Colon (tissue), 2 donors: ENCODE results near the gene TMEM175.
A peak's percentile ranks its signal among the peaks of the same experiment; 100 is the strongest.

ENCODE experiments used
- FAIRE-seq: peaks from 2 replicates; lab custom pipeline; 2012; peaks lifted over from hg19 to GRCh38; lab: Jason Lieb, UNC
- donor health status: control.
- donor health status: control.

Gene TMEM175

DNA sequence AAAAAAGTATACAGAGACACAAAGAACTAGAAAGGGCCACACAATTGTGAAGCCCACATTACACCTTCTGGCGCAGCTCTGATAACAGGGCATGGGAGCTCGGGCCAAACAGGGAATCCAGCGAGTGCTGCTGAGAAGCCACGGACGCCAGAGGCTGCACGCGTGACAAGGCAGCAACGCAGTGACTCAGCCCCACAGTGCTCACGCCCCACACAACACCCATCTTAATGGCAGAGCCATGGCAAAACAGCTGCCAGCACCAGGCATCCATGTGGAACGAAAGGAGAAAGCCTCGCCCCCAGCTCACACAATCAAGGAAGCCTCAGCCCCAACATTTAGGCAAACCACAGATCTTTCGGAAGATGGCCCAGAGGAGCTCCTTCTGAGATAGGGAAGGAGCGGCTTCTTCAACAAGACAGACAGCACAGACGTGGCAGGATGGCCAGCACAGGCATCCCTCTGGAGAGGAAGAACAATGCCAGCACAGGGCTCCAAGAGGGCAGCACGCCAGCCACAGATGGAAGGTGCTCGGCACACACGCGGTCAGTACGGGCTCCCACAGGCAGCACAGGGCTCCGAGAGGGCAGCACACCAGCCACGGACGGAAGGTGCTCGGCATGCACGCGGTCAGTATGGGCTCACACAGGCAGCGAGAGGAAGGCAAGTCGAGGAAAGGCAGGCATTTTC, 33.2 kb upstream of the TMEM175 start:
- FAIRE-seq, result no peak

DNA sequence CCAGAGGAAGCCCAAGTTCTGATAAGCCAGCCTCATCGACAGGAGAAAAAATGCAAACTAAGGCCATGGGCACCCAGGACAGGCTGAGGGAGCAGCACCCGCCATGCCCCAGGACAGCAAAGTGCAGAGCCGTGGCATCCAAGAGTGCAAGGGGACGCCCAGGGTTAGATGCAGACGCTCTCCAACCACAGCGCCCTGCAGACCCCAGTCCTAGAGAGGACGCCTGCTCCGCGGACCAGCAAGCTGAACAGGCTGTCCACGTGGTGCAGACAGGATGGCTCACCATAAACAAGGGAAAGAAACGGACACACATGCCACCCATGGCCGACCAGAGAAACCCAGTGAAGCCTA, 32.7 kb upstream of the TMEM175 start:
- FAIRE-seq, result no peak

DNA sequence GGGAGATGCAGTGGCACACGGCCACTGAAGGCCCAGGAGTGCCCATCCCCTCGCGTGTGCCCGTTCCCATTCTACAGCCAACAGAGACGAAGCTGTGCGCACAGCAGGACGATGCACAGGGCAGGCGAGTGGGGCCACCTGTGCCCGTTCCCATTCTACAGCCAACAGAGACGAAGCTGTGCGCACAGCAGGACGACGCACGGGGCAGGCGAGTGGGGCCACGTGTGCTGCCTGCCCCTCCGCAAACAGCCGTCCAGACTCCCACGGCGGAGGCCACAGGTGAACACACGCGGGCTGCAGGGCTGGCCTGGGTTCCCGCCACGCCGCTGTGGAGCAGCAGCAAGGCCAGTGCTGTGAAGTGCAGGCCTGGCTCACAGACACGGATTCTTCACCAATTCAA, 32.2 kb upstream of the TMEM175 start:
- no peak for FAIRE-seq

DNA sequence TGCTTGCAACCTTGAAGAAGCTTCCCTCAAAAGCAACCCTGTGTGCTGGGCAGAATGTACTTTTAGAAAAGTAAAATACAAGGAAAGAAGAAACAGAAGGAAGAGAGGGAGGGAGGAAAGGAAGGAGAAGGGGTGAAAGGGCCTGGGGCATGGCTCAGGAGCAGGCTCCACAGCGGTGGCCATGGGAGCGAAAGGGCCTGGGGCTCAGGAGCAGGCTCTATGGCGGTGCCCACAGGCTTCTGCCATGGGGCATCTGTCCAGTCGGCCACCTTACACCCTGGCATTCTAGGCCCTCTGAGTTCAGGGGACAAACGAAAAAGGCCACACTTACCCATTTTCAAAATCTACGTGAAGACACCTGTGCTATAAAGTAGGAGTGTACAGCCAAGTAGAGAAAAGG, 31.5 kb upstream of the TMEM175 start:
- no peak for FAIRE-seq

DNA sequence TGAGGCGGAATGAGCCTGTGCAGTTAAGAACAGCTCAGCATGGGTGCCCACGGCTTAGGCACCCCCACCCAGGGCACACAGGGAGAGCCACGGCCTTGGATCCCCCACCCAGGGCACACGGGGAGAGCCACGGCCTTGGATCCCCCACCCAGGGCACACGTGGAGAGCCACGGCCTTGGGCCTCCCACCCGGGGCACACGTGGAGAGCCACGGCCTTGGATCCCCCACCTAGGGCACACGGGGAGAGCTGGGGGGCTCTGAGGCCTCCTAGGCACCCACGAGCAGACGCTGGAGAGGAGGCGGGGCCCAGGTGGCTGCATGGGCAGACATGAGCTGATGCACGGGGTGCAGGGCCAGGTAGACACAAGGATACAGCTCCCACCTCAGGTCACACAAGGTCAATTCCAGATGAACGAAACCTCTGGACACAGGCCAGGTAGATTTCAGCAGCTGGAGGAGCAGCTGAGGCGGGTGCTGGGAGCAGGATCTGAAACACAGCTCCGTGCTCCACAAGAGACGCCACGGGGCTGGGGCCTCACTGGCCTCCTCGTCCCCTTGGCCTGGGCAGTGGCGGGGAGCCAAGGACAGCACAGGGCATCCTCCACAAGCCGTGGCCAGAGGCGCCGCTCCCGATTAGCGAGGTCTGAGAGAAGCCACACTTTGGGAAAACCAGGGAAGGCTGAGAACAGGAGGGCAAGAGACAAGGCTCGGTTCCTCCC, 30.9 kb upstream of the TMEM175 start:
- FAIRE-seq, result no peak

DNA sequence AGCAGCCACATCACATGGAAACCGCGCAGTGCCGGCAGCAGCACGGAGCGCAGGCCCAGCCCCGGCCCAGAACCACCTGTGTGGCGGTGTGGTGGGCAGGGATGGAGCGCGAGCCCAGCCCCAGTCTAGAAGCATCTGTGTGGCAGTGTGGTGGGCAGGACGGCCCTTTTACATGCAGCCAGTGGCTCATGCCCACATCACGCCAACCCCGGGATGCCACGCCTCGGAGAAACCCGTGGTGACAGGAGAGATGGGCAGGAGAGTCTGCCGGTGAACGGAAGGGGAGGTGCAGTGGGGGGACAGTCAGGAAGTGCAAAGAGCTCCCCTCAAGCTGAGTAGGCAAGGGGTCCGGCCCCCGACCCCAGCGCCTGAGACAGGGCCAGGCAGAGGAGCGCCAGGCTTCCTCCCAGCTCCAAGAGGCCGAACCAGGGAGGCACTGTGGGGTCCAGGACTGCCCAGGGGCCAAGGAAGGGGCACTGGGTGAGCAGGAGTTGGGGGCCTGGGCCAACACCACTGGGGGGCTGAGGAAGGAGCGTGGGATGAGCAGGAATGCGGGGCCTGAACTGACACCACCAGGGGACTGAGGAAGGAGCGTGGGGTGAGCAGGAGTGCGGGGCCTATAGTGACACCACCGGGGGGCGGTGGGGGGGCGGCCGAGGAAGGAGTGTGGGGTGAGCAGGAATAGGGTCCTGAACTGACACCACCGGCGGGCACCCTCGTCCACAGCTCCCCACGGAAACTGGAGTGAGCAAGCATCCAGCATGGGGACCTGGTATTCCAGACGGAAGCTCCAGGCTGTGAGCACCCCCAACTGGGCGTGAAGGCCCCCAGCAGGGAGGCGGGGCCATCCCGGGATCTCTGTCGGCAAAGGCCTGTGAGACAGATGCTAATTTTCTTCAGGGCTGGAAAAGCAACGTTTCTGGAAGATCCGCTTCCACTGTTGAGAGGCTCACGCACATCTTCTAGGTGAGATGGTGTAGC, 28.9 kb upstream of the TMEM175 start:
- no peak for FAIRE-seq

DNA sequence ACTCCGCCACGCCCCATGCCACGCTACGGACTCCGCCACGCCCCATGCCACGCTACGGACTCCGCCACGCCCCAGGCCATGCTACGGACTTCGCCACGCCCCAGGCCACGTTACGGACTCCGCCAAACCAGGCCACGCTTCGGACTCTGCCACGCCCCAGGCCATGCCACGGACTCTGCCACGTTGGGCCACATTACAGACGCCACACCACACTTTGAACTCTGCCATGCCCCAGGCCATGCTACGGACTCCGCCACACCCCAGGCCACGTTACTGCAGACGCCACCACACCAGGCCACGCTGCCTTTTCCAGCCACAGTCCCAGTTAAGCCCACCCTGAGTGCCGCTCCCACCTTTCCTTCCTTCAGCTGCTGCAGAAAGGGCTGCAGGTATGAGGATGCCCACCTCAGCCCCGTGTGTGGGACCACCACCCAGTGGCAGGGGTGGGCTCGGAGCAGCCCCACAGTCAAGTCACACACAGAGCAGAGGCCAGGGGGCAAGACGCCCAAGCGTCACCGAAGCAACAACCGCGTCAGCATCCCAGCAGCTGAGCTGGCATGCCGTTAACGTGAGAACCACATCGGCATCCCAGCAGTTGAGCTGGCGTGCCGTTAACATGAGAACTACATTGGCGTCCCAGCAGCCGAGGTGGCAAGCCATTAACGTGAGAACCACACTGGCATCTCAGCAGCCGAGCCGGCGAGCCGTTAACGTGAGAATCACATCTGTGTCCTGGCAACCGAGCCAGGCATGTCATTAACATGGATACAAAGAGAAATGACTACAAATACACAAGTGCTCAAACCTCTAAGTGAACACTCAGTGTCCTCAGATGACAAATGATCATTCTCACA, 26.5 kb upstream of the TMEM175 start:
- FAIRE-seq, result no peak

DNA sequence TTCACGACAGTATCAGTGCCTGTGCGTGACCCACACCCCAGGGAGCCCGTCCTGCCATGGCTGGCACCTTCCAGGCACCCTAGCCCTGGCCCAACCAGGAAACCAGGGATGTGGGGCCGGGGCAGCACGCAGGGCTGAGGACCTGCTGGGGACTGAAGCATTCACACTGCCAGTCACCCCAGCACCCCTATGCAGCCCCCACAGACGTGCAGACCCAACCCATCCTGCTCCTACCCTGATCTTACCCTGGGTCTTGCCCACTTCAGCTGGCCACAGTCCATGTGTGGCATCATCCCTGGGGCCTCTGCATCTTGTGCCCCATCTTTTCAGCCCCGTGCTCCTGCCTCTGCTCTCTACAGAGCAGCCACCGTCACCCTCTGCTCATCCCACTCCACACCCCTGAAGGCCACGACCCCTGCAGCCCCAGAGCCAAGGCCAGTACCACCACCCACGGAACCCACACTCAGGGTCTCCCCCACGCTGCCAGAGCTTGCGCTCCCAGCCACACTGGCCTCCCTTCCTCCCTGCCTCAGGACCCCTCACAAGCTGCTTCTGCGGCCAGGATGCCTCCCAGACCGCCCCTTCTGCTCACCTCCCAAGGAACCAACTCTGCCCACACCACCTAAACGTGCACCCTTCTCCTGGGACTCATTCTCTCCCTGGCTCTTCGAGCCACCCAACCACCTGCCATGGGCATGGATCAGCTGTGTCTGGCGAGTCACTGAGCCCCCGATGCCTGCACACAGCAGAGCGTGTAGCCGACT, 25.7 kb upstream of the TMEM175 start:
- FAIRE-seq, result no peak

DNA sequence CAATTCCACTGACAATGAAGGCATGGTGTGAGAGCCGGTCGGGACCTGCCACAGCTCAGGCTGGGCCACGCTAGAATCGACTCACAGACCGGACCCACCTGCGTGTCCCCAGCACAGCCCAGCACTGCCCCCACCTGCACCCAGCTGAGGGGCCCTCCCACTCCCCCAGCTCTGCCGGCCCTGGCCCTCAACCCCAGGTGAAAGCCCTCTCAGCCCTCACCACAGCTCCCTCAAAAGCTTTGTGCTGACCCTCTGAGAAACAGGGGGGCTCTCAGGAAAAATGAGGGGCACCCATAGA, 25.2 kb upstream of the TMEM175 start:
- no peak for FAIRE-seq

DNA sequence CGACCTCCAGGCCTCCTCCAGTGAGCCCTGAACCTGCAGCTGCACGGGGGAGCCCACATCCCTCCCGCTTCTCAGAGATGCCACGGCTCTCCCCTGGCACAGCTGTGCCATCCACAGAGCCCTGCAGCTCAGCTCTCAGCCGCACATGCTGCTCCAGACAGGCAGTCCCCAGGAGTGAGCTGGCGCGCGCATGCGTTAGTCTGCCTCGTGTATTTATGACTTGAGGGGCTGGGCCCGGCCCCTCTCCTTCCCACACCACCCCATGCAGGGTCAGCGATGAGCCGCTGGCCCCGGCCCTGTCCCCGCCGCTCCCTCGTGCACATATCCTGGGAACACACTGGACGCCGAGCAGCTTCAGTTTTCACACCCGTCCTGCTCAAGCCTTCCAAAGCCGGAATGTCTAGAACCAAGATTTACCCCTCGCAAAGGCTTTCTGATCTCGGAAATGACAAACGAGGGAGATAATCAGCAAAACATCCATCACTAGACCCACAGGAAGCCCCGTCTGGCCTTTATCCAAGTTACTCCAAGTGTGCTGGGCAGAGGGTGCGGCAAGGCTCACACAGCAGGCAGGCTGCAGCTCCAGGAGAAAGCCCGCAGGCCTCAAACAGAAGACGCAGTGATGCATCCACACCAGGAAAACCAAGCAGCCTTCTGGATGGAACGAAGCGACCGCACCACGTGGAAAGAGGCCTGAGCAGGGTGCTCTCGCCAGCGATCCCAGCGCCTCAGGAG, 24.4 kb upstream of the TMEM175 start:
- FAIRE-seq, result no peak

DNA sequence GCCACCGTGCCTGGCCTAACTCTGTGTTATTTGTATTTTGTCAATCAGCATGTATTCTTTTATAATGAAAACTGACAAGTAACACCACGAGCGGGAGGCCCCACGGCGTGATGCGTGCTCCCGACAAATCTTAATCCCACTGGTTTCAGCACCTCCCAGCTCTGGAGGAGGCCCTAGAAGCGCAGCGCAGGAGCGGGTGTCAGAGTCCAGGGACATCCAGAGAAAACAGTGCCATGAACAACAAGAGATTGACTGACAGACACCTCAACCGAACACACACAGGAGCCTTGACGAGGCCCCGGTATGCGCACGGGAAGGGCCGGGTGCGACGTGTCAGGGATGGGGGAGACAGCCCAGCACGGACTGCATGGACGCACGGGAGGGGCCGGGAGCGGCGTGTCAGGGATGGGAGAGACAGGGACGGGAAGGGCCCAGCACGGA, 23.1 kb upstream of the TMEM175 start:
- FAIRE-seq, result no peak

DNA sequence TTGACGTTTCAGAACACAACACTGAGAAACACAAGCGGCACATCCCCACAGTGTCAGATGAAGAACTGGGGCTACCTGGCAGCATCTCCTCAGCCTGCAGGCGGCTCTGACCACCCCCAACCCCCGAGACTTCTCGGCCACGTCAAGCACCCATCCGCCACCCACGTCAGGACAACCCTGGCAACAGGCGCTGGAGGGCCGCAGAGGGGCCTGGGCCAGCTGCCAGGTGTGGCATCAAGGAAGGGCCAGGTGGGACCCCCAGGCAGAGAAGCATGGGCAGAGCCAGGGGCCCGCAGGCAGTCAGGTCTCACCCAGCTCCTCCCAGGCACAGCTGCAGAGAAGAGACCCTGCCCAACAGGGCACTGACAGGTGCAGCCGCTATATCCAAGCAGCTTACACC, 22.4 kb upstream of the TMEM175 start:
- no peak for FAIRE-seq

DNA sequence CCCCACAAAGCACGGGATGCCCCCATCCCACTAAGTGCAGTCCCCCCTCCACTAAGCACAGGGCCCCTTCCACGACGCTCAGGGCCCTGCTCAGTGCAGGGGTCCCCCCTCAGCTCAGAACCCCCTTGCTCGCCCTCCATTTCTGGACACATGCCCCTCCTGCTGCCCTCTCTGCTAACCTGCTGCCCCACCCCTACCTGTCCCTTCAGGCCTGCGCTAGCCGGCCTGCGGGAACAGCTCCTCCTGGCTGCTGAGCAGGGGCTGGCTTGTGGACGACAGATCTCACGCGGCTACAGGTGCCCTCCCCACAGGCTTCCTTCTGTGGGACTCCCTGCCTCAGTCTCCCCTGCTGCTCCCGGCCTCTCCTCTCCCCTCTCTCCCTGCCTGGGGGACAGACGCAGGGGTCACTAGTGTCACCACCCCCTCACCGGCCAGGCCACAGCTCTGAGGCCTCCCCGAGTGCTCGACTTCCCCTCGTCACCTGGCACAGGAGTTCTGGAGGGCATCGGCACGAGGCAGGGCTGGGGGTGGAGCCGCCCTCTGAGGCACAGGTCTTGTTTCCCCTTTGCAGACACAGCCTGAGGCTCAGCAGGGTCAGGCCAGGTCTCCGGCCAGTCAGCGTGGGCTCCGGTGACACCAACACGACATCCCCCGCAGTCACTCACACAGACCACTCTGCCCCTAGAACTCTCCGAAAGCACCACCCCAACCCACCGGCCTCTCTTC, 21.7 kb upstream of the TMEM175 start:
- no peak for FAIRE-seq

DNA sequence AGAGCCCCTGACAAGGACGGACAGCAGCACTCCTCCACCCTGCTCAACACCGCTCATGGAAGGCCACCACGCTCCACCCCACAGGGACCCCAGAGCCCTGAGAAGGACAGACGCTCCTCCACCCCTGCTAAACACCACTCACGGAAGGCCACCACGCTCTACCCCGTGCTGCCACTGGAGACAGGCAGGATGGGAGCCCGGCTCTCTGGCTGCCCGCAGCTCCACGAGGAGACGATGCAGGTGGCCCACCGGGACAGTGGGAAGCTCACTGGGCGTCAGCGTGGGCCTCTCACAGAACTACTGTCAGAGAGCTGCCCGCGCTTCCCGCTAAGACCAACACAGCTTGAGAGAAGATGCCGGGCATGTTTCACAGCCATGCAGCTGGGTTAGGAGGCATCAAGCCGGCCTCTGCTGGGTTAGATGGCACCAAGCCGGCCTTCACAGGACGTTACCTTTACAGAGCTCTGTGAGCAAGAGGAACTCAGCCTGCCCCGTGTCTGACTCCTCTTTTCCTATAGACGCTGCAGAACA, 21.0 kb upstream of the TMEM175 start:
- no peak for FAIRE-seq

DNA sequence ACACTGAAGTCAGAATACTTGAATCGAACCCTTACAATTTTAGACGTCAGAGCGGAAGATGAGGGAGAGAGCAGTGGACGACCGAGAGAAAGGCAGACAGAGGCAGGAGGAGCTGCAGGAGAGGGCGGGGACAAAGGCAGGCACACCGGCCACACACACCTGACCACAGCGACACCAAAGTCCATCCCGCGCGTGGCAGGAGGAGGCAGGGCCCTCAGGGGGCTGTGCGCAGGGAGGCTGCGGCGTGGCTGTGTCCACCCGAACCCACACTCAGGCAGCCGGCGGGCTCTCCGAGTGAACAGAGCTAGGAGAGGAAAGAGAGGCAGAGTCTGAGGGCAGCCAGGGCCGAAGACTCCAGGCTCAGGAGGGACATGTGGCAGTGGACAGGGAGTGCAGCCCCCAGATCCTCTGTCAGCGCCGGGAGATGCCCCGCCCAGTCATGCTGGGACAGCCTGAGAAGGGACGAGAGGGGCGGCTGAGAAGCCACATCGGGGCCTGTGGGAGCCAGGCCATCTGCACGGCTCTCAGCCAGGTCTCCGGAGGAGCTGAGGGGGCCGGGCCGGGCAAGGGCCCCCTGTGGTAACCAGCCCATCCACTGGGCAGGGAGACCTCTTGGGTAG, 20.3 kb upstream of the TMEM175 start:
- FAIRE-seq, result no peak

DNA sequence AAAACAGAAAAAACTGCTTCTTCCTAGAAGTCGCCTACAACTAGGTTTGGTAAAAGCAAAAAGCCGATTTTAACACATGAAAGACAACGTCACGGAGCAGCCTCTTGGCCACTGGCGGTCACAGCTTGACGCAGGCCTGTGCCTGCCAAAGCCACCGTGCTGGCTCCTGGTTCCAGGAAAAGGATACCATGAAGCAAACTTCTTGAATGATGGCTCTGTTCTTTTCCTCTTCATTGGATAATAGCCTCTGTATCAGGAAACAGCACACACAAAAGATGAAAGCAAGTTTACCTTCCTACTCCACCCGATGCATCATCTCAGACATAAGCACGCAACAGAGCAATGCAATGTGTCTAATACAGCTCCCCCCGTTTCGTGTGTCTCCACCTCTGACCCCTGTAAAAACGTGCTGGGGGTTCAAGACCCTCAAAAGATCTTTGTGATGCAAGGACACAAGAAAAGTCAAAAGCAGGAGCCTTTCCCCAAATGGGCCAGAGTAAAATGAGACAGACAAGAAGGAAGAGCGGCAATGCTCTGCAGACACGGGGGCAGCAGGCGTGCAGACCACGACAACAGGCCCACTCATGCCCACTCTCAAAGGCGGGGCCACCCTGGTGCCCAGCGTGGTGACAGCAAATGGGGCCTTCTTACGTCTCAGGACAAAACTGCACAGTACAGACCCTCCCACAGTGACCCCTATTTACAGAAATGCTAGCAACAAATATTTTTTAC, 19.5 kb upstream of the TMEM175 start:
- peak; percentile 24 for FAIRE-seq

DNA sequence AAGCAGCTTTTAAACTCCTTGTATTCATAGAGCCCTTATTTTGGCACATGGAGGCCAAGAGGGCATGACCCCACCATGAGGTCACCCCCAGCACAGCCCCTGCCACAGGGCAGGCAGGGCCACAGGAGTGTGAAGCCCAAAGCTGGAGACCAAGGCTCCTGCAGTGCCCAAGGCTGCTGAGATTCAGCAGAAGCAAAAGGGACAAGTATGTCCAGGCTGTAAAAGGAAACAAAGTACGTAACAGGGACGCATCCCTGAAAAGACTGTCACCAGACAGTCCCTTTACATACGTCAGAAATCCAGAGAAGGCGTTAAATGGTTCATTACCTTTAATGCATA, 19.0 kb upstream of the TMEM175 start:
- no peak for FAIRE-seq

DNA sequence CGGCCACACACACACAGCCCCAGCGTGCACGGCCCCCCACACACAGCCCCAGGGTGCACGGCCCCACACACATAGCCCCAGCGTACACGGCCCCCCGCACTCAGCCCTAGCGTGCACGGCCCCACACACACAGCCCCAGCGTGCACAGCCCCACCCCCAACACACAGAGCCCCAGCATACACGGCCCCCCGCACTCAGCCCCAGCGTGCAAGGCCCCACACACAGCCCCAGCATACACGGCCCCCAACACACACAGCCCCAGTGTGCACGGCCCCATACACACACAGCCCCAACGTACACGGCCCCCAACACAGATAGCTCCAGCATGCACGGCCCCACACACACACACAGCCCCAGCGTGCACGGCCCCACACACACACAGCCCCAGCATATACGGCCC, 17.7 kb upstream of the TMEM175 start:
- FAIRE-seq, result no peak

DNA sequence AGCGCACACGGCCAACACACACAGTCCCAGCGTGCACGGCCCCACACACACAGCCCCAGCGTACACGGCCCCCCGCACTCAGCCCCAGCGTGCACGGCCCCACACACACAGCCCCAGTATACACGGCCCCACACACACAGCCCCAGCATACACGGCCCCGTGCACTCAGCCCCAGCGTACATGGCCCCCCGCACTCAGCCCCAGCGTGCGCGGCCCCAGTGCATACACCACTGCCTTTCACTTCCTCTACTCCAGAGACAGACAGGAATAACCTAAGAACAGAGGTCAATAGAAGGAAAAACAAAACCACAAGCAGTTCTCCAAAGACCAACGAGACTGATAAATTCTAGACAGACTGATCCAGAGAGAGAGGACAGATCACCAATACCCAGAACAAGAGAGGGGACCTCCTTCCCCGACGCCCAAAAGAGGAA, 17.2 kb upstream of the TMEM175 start:
- no peak for FAIRE-seq
